IPS DF 6.9 (cell line): ENCODE measurements around the gene NEXN.
"Not testable (repeated sequence)": the region's sequence is repeated elsewhere in the genome, so short reads cannot be mapped to it uniquely, and the experiment has no call there.

ENCODE experiments used
- DNase-seq: peaks from one replicate; pipeline ENCODE4 v3.0.0-alpha.2; 2013; ENCODE audit warnings: low read depth, low spot score
- H3K27ac ChIP-seq: one replicate; pipeline ENCODE4 v1.5.1; 2013; ENCODE audit warnings: low read length, control low read depth
- H3K27me3 ChIP-seq: 2 replicates; pipeline ENCODE4 v1.6.1; 2013; ENCODE audit warnings: mild to moderate bottlenecking, low read length; ENCODE audit not compliant: control insufficient read depth, insufficient read depth
- H3K36me3 ChIP-seq: 2 replicates; pipeline ENCODE4 v1.6.1; 2013; ENCODE audit warnings: low read length; ENCODE audit not compliant: control insufficient read depth, insufficient read depth
- H3K4me1 ChIP-seq: 2 replicates; pipeline ENCODE4 v1.6.1; 2013; ENCODE audit warnings: low read length; ENCODE audit not compliant: control insufficient read depth, insufficient read depth
- H3K4me3 ChIP-seq: 2 replicates; pipeline ENCODE4 v1.5.1; 2013; ENCODE audit warnings: mild to moderate bottlenecking, low read length
- H3K9me3 ChIP-seq: 2 replicates; pipeline ENCODE4 v1.6.1; 2013; ENCODE audit warnings: low read length, inconsistent platforms; ENCODE audit not compliant: control insufficient read depth, insufficient read depth
- WGBS: extraction: QIAGEN DNeasy Blood & Tissue Kit; methylation state at CpG from one replicate; pipeline ENCODE4 v1.1.7; 2013; ENCODE audit warnings: mixed read lengths, missing lambda C conversion rate; ENCODE audit not compliant: insufficient read length, insufficient coverage; 5-methylcytosine and 5-hydroxymethylcytosine counted together

Gene NEXN

GRCh38 chr1:77905603-77906002 lies 17.2 kb downstream of the NEXN start:
- H3K4me1 ChIP-seq: no peaks in the 10 kb centered on the region
- H3K27me3 ChIP-seq: no peaks in the 10 kb centered on the region
- no peaks in the 10 kb centered on the region for H3K9me3 ChIP-seq
- no CpG with 5 or more reads among the region's 1 CpG for WGBS
- H3K27ac ChIP-seq: no peak overlapping the region
- H3K36me3 ChIP-seq: no peaks in the 10 kb centered on the region
- H3K4me3 ChIP-seq: no peak overlapping the region
- no peak for DNase-seq

- no peaks in the 10 kb centered on the region for H3K27me3 ChIP-seq
- 100% methylated on average over 1 of the region's 2 CpGs for WGBS
- H3K4me3 ChIP-seq: no peak overlapping the region
- no peaks in the 10 kb centered on the region for H3K9me3 ChIP-seq
- DNase-seq: no peak
- no peaks in the 10 kb centered on the region for H3K36me3 ChIP-seq
- H3K27ac ChIP-seq: no peak overlapping the region
- H3K4me1 ChIP-seq: no peaks in the 10 kb centered on the region
These were observed 17.7 kb downstream of the NEXN start for GRCh38 chr1:77906019-77906545.

GRCh38 chr1:77906624-77907023 lies 18.2 kb downstream of the NEXN start:
- WGBS: no CpG with 5 or more reads among the region's 1 CpG
- no peaks in the 10 kb centered on the region for H3K36me3 ChIP-seq
- H3K27me3 ChIP-seq: no peaks in the 10 kb centered on the region
- H3K4me1 ChIP-seq: no peaks in the 10 kb centered on the region
- no peak overlapping the region for H3K27ac ChIP-seq
- DNase-seq: no peak
- H3K4me3 ChIP-seq: no peak overlapping the region
- no peaks in the 10 kb centered on the region for H3K9me3 ChIP-seq

GRCh38 chr1:77910116-77910515 lies 21.7 kb downstream of the NEXN start:
- H3K36me3 ChIP-seq: no peaks in the 10 kb centered on the region
- H3K4me3 ChIP-seq: no peak overlapping the region
- no peaks in the 10 kb centered on the region for H3K9me3 ChIP-seq
- no peaks in the 10 kb centered on the region for H3K4me1 ChIP-seq
- no peak overlapping the region for H3K27ac ChIP-seq
- H3K27me3 ChIP-seq: no peaks in the 10 kb centered on the region
- no peak for DNase-seq
- no CpG with 5 or more reads among the region's 4 CpGs for WGBS

- WGBS: no CpG with 5 or more reads among the region's 5 CpGs
- H3K4me1 ChIP-seq, H3K36me3 ChIP-seq, H3K9me3 ChIP-seq, H3K27ac ChIP-seq, DNase-seq, H3K4me3 ChIP-seq, H3K27me3 ChIP-seq: not testable (repeated sequence)
These were observed 30.5 kb downstream of the NEXN start for GRCh38 chr1:77918918-77919317.

GRCh38 chr1:77925518-77925917 lies 37.1 kb downstream of the NEXN start:
- no peaks in the 10 kb centered on the region for H3K36me3 ChIP-seq
- no peaks in the 10 kb centered on the region for H3K27me3 ChIP-seq
- H3K27ac ChIP-seq: no peak overlapping the region
- H3K9me3 ChIP-seq: no peaks in the 10 kb centered on the region
- no peak overlapping the region for H3K4me3 ChIP-seq
- no CpG with 5 or more reads among the region's 1 CpG for WGBS
- no peak for DNase-seq
- H3K4me1 ChIP-seq: no peaks in the 10 kb centered on the region

GRCh38 chr1:77925956-77926355 lies 37.5 kb downstream of the NEXN start:
- H3K27ac ChIP-seq: no peak overlapping the region

GRCh38 chr1:77926561-77927357 lies 38.3 kb downstream of the NEXN start:
- no CpG with 5 or more reads among the region's 13 CpGs for WGBS
- no peak for DNase-seq
- no peak overlapping the region for H3K4me3 ChIP-seq
- H3K4me1 ChIP-seq: no peaks in the 10 kb centered on the region
- H3K27me3 ChIP-seq: no peaks in the 10 kb centered on the region
- no peaks in the 10 kb centered on the region for H3K36me3 ChIP-seq
- H3K27ac ChIP-seq: no peak overlapping the region
- no peaks in the 10 kb centered on the region for H3K9me3 ChIP-seq

More at GRCh38 chr1:77925956-77926355, 37.5 kb downstream of the NEXN start:
- Histone ChIP-seq H3K4me1 (no peaks in the 10 kb centered on the region), H3K9me3 (no peaks in the 10 kb centered on the region), H3K27me3 (no peaks in the 10 kb centered on the region), H3K4me3 (no peak overlapping the region), H3K36me3 (no peaks in the 10 kb centered on the region)
- no peak for DNase-seq
- no CpG with 5 or more reads among the region's 2 CpGs for WGBS

- H3K4me3 ChIP-seq: no peak overlapping the region
- WGBS: no CpG with 5 or more reads among the region's 4 CpGs
These were observed 39.0 kb downstream of the NEXN start for GRCh38 chr1:77927414-77927813.

GRCh38 chr1:77929806-77930205 lies 41.4 kb downstream of the NEXN start:
- no peaks in the 10 kb centered on the region; the same call in 1 of the 2 replicates for H3K4me1 ChIP-seq
- H3K27me3 ChIP-seq: no peaks in the 10 kb centered on the region
- H3K9me3 ChIP-seq: no peaks in the 10 kb centered on the region
- H3K27ac ChIP-seq: no peak overlapping the region
- 100% methylated on average over 1 of the region's 2 CpGs for WGBS
- no peaks in the 10 kb centered on the region for H3K36me3 ChIP-seq
- DNase-seq: no peak
- no peak overlapping the region for H3K4me3 ChIP-seq

More at GRCh38 chr1:77927414-77927813, 39.0 kb downstream of the NEXN start:
- no peaks in the 10 kb centered on the region for H3K4me1 ChIP-seq
- H3K27ac ChIP-seq: no peak overlapping the region
- H3K9me3 ChIP-seq: no peaks in the 10 kb centered on the region
- H3K27me3 ChIP-seq: no peaks in the 10 kb centered on the region
- no peaks in the 10 kb centered on the region for H3K36me3 ChIP-seq
- DNase-seq: no peak

GRCh38 chr1:77938651-77939050 lies 50.2 kb downstream of the NEXN start:
- Histone ChIP-seq H3K4me1 (no peaks in the 10 kb centered on the region; the same call in 1 of the 2 replicates), H3K9me3 (no peaks in the 10 kb centered on the region), H3K27ac (no peak overlapping the region), H3K36me3 (no peaks in the 10 kb centered on the region; the same call in 1 of the 2 replicates), H3K27me3 (no peaks in the 10 kb centered on the region), H3K4me3 (no peak overlapping the region)
- DNase-seq: no peak
